ENCODE measurements around the gene PDGFC.
"Not testable (repeated sequence)": the region's sequence is repeated elsewhere in the genome, so short reads cannot be mapped to it uniquely, and the experiment has no call there.

The PDGFC gene

GRCh38 chr4:156886481-156886880 is 85.1 kb downstream of the PDGFC start:
- no peak overlapping the region for H3K27ac ChIP-seq
- TF ChIP-seq CTCF (conservative IDR thresholded peaks at IDR 0.05): no peak

DNA sequence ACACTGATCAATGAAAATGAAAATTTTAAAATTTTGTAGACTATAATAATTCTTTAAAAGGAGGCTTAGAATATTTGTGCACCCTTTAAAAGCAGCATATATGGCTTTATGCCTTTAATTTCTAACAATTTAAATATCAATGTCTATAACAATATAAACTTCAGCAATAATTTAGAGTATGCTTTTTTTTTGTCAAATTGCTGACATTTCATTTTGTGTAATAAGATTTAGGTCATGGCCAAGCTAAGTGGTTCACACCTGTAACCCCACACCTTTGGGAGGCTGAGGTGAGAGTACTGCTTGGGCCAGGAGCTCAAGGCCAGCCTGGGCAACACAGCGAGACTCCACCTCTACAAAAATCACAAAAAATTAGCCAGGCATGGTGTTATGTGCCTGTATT is 86.2 kb downstream of the PDGFC start:
- no peak for TF ChIP-seq CTCF (conservative IDR thresholded peaks at IDR 0.05)
- no peak overlapping the region for H3K27ac ChIP-seq

DNA sequence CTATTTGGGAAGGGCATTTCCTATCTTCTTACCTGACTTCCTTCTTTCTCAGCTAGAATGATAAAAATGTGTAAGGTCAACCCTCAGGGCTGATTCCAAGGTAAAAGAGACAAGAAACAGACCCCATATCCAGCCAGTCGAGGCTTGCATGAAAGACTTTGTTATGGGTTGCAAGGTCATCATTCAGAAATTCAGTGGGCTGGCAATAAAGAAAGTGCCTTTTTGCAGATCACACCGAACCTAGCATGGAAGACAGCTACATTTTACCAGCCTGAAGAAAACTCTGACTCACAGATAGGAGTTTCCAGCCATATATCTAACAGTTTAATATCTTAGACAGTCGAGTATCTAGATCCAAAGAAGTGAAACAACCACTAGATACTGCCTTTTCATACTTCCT is 87.4 kb downstream of the PDGFC start:
- TF ChIP-seq CTCF (conservative IDR thresholded peaks at IDR 0.05): no peak

GRCh38 chr4:156875704-156876103 is 95.9 kb downstream of the PDGFC start:
- no peak overlapping the region for H3K27ac ChIP-seq
- no peak for TF ChIP-seq CTCF (conservative IDR thresholded peaks at IDR 0.05)

More for the DNA sequence above, 87.4 kb downstream of the PDGFC start:
- no peak overlapping the region for H3K27ac ChIP-seq

DNA sequence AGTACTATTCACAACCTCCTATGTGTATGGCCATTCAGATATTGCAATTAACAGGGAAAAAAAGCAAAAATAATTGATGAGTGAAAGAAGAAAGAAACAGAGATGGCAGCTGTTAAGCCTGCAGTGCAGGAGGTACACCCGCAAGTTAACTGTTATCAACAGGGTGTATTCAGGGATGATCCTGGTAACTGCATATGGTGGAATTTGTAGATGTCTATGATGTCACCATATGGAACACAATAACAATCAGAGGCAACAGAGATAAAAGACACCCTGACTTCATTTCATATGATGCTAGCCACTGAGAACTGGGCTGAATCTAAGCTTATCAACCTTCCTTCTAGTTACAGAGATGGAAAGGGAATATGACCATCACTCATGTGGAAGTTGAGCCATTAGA is 96.5 kb downstream of the PDGFC start:
- H3K27ac ChIP-seq: no peak overlapping the region
- TF ChIP-seq CTCF (conservative IDR thresholded peaks at IDR 0.05): no peak

- TF ChIP-seq CTCF (conservative IDR thresholded peaks at IDR 0.05): no peak
- H3K27ac ChIP-seq: no peak overlapping the region
Observed at GRCh38 chr4:156873799-156874198, 97.8 kb downstream of the PDGFC start.

GRCh38 chr4:156870861-156871260 is 100.7 kb downstream of the PDGFC start:
- TF ChIP-seq CTCF (conservative IDR thresholded peaks at IDR 0.05): no peak
- H3K27ac ChIP-seq: no peak overlapping the region

- H3K27ac ChIP-seq: no peak overlapping the region
- no peak for TF ChIP-seq CTCF (conservative IDR thresholded peaks at IDR 0.05)
Observed at GRCh38 chr4:156870131-156870530, 101.5 kb downstream of the PDGFC start.

DNA sequence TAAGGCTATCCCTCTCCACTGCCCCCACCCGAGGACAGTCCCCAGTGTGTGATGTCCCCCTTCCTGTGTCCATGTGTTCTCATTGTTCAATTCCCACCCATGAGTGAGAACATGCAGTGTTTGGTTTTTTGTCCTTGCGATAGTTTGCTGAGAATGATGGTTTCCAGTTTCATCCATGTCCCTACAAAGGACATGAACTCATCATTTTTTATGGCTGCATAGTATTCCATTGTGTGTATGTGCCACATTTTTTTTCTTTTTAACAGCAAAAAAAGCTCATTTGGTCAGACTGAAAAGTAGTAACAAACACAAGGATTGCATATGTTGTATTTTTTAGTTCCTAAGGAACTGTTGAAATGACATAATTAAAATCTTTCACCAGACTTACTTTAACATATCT is 105.5 kb downstream of the PDGFC start:
- H3K27ac ChIP-seq: not testable (repeated sequence)
